Effector memory CD4-positive, alpha-beta T cell (primary cell): ENCODE data around the gene MDM2.

ENCODE experiments used
- DNase-seq, 3 donors: peaks; one replicate each; pipeline ENCODE4 v3.0.0-alpha.2; 2020
- H3K27ac ChIP-seq: 2 replicates; pipeline ENCODE4 v1.7.0; 2013; ENCODE audit warnings: mild to moderate bottlenecking, low read length, moderate library complexity; ENCODE audit not compliant: insufficient read depth, poor library complexity, severe bottlenecking
- H3K27me3 ChIP-seq: replicated peaks from 2 replicates; pipeline ENCODE4 v1.7.0; 2013; ENCODE audit warnings: mild to moderate bottlenecking, low read length; ENCODE audit not compliant: insufficient read depth, control insufficient read depth, poor library complexity, severe bottlenecking
- H3K36me3 ChIP-seq: 2 replicates; pipeline ENCODE4 v1.7.0; 2013; ENCODE audit warnings: mild to moderate bottlenecking, low read length, moderate library complexity; ENCODE audit not compliant: control insufficient read depth, insufficient read depth
- H3K4me1 ChIP-seq: 2 replicates; pipeline ENCODE4 v1.7.0; 2013; ENCODE audit warnings: low read length, mild to moderate bottlenecking; ENCODE audit not compliant: control insufficient read depth, insufficient read depth, poor library complexity, severe bottlenecking
- H3K4me3 ChIP-seq: 2 replicates; pipeline ENCODE4 v1.7.0; 2013; ENCODE audit warnings: low read length, low read depth, mild to moderate bottlenecking; ENCODE audit not compliant: insufficient read depth, poor library complexity, severe bottlenecking
- H3K9me3 ChIP-seq: 2 replicates; pipeline ENCODE4 v1.7.0; 2013; ENCODE audit warnings: mild to moderate bottlenecking, low read length, moderate library complexity; ENCODE audit not compliant: control insufficient read depth
- total RNA-seq, 3 donors: gene quantifications; one replicate each; lab custom pipeline; 2026; lab: John Stamatoyannopoulos, UW

Gene MDM2
- 80.0 to 111 (median 87.4) reads per million in 3 donors for total RNA-seq

GRCh38 chr12:68807576-68808387 is at the start of gene MDM2:
MDM2 (plus strand) TSS chr12:68808177; CDS start chr12:68808478, 301 bp downstream.
- peak; percentile 96 to 98 (median 97) for DNase-seq
- H3K36me3 ChIP-seq, result no peaks in the 10 kb centered on the region
- H3K4me1 ChIP-seq, result no peaks in the 10 kb centered on the region
- peak within 1 kb of the TSS; percentile 94 for H3K4me3 ChIP-seq
- no peaks in the 10 kb centered on the region for H3K27me3 ChIP-seq
- peak within 1 kb of the TSS; percentile 92 for H3K27ac ChIP-seq
- no peaks in the 10 kb centered on the region for H3K9me3 ChIP-seq

- peaks cover 13% of the 10 kb centered on the region for H3K36me3 ChIP-seq
- no peaks in the 10 kb centered on the region for H3K4me1 ChIP-seq
- DNase-seq, result no peak
These were observed 48.1 kb upstream of the MDM2 start for GRCh38 chr12:68759852-68760251.

GRCh38 chr12:68760806-68761441 is 47.1 kb upstream of the MDM2 start:
- Histone ChIP-seq H3K4me3 (no peak overlapping the region), H3K27me3 (no peaks in the 10 kb centered on the region), H3K27ac (no peak overlapping the region), H3K36me3 (peaks cover 5% of the 10 kb centered on the region), H3K9me3 (no peaks in the 10 kb centered on the region), H3K4me1 (no peaks in the 10 kb centered on the region)
- DNase-seq, result no peak

More at GRCh38 chr12:68759852-68760251, 48.1 kb upstream of the MDM2 start:
- no peaks in the 10 kb centered on the region for H3K9me3 ChIP-seq
- H3K4me3 ChIP-seq, result no peak overlapping the region
- no peak overlapping the region for H3K27ac ChIP-seq
- H3K27me3 ChIP-seq, result no peaks in the 10 kb centered on the region

GRCh38 chr12:68761442-68761812 is 46.5 kb upstream of the MDM2 start:
- DNase-seq, result no peak
- no peaks in the 10 kb centered on the region for H3K9me3 ChIP-seq
- peaks cover 5% of the 10 kb centered on the region for H3K36me3 ChIP-seq
- H3K27me3 ChIP-seq, result no peaks in the 10 kb centered on the region
- no peak overlapping the region for H3K4me3 ChIP-seq
- H3K4me1 ChIP-seq, result no peaks in the 10 kb centered on the region
- no peak overlapping the region for H3K27ac ChIP-seq

GRCh38 chr12:68761901-68762630 is 45.9 kb upstream of the MDM2 start:
- Histone ChIP-seq H3K4me1 (no peaks in the 10 kb centered on the region), H3K9me3 (no peaks in the 10 kb centered on the region), H3K27me3 (no peaks in the 10 kb centered on the region), H3K36me3 (peaks cover 5% of the 10 kb centered on the region), H3K4me3 (no peak overlapping the region), H3K27ac (no peak overlapping the region)
- no peak for DNase-seq

GRCh38 chr12:68762691-68763090 is 45.3 kb upstream of the MDM2 start:
- Histone ChIP-seq H3K27ac (no peak overlapping the region), H3K27me3 (no peaks in the 10 kb centered on the region), H3K36me3 (peaks cover 5% of the 10 kb centered on the region), H3K4me1 (no peaks in the 10 kb centered on the region), H3K4me3 (no peak overlapping the region), H3K9me3 (no peaks in the 10 kb centered on the region)
- no peak for DNase-seq

- Histone ChIP-seq H3K36me3 (no peaks in the 10 kb centered on the region), H3K4me1 (no peaks in the 10 kb centered on the region), H3K27me3 (no peaks in the 10 kb centered on the region), H3K9me3 (no peaks in the 10 kb centered on the region), H3K4me3 (no peak overlapping the region), H3K27ac (no peak overlapping the region)
- DNase-seq, result no peak
These were observed 42.3 kb upstream of the MDM2 start for GRCh38 chr12:68765696-68766095.

- Histone ChIP-seq H3K36me3 (no peaks in the 10 kb centered on the region), H3K4me3 (no peak overlapping the region), H3K27me3 (no peaks in the 10 kb centered on the region), H3K9me3 (no peaks in the 10 kb centered on the region), H3K4me1 (no peaks in the 10 kb centered on the region), H3K27ac (no peak overlapping the region)
- no peak for DNase-seq
These were observed 41.3 kb upstream of the MDM2 start for GRCh38 chr12:68766646-68767045.

GRCh38 chr12:68767191-68767590 is 40.8 kb upstream of the MDM2 start:
- DNase-seq, result no peak
- Histone ChIP-seq H3K36me3 (no peaks in the 10 kb centered on the region), H3K27ac (no peak overlapping the region), H3K4me1 (no peaks in the 10 kb centered on the region), H3K4me3 (no peak overlapping the region), H3K27me3 (no peaks in the 10 kb centered on the region), H3K9me3 (no peaks in the 10 kb centered on the region)
